CD14-positive monocyte (primary cell): ENCODE measurements around the gene TNFAIP8L2. TPM values are rescaled to one million over a fixed set of nuclear protein-coding genes. Genes with fewer than 3 reads are reported as not detected.

Experiments
- DNase-seq, 3 donors: peaks; one replicate each; pipeline ENCODE4 v3.0.0-alpha.2; 2011 to 2022
- H2AFZ ChIP-seq: 2 replicates; pipeline ENCODE4 v1.6.0; 2012; ENCODE audit warnings: mild to moderate bottlenecking, low read depth, low read length, inconsistent platforms; ENCODE audit not compliant: insufficient read depth, poor library complexity, severe bottlenecking
- H3K27ac ChIP-seq, 2 donors: 1 replicate in 1 of 2; 2 replicates in 1 of 2; pipeline ENCODE4 v1.5.1; 2012 to 2013; ENCODE audit warnings: low read length in 2 of 2, control low read depth in 1 of 2, inconsistent platforms in 1 of 2, low read depth in 1 of 2, mild to moderate bottlenecking in 1 of 2
- H3K27me3 ChIP-seq, 2 donors: one replicate each; pipeline versions ENCODE4 v1.6.0 to v1.6.1; 2011 to 2013; ENCODE audit warnings: low read length in 2 of 2; ENCODE audit not compliant: control insufficient read depth in 2 of 2, insufficient read depth in 2 of 2
- H3K36me3 ChIP-seq, 2 donors: replicated peaks in 1 of 2; 1 replicate in 1 of 2; 2 replicates in 1 of 2; pipeline versions ENCODE4 v1.5.1 to v1.6.1; 2012 to 2013; ENCODE audit warnings: low read length in 2 of 2, control low read depth in 1 of 2, inconsistent platforms in 1 of 2, mild to moderate bottlenecking in 1 of 2; ENCODE audit not compliant: insufficient read depth in 2 of 2, control insufficient read depth in 1 of 2
- H3K4me1 ChIP-seq, 2 donors: 1 replicate in 1 of 2; 2 replicates in 1 of 2; pipeline versions ENCODE4 v1.5.1 to v1.6.1; 2012 to 2013; ENCODE audit warnings: low read length in 2 of 2, control low read depth in 1 of 2, inconsistent platforms in 1 of 2, mild to moderate bottlenecking in 1 of 2, moderate library complexity in 1 of 2; ENCODE audit not compliant: insufficient read depth in 2 of 2, control insufficient read depth in 1 of 2
- H3K4me2 ChIP-seq: replicated peaks from 2 replicates; pipeline ENCODE3; 2012; ENCODE audit warnings: low read length, moderate library complexity, mild to moderate bottlenecking; ENCODE audit not compliant: poor library complexity, severe bottlenecking; ENCODE audit errors: extremely low read depth
- H3K4me3 ChIP-seq, 3 experiments: fragments of 200-600 bp in 1 of 3; sonication (generic) in 1 of 3; replicated peaks in 1 of 3; 1 replicate in 2 of 3; 2 replicates in 1 of 3; pipeline ENCODE4 v1.5.1; 2011 to 2013; ENCODE audit warnings: low read length in 3 of 3, mild to moderate bottlenecking in 3 of 3, control low read depth in 2 of 3, low read depth in 2 of 3, inconsistent platforms in 1 of 3, moderate library complexity in 1 of 3
- H3K79me2 ChIP-seq: 2 replicates; pipeline ENCODE4 v1.6.0; 2012; ENCODE audit warnings: mild to moderate bottlenecking, control low read depth, inconsistent platforms, low read length, moderate library complexity; ENCODE audit not compliant: insufficient read depth
- H3K9ac ChIP-seq: 2 replicates; pipeline ENCODE4 v1.6.0; 2017; ENCODE audit warnings: low read length, mild to moderate bottlenecking; ENCODE audit not compliant: insufficient read depth, poor library complexity, severe bottlenecking
- H3K9me3 ChIP-seq, 2 donors: replicated peaks in 1 of 2; 1 replicate in 1 of 2; 2 replicates in 1 of 2; pipeline versions ENCODE4 v1.5.1 to v1.6.1; 2012 to 2013; ENCODE audit warnings: low read length in 2 of 2, control low read depth in 1 of 2; ENCODE audit not compliant: control insufficient read depth in 1 of 2, insufficient read depth in 1 of 2
- H4K20me1 ChIP-seq: 2 replicates; pipeline ENCODE4 v1.6.0; 2012; ENCODE audit warnings: mild to moderate bottlenecking, low read length, control low read depth, moderate library complexity; ENCODE audit not compliant: insufficient read depth
- H3K27ac Mint-ChIP-seq, 7 donors: one replicate each; pipeline ENCODE4 v1.8.0; 2020; ENCODE audit warnings: mild to moderate bottlenecking in 7 of 7, mixed read lengths in 7 of 7, moderate library complexity in 6 of 7, inconsistent platforms in 2 of 7
- H3K27me3 Mint-ChIP-seq, 3 donors: one replicate each; pipeline ENCODE4 v1.8.0; 2021 to 2022; ENCODE audit warnings: low read depth in 3 of 3, mild to moderate bottlenecking in 3 of 3, mixed read lengths in 3 of 3, moderate library complexity in 3 of 3, inconsistent platforms in 1 of 3
- H3K36me3 Mint-ChIP-seq, 2 donors: one replicate each; pipeline ENCODE4 v1.8.0; 2020; ENCODE audit warnings: mixed read lengths in 2 of 2, inconsistent platforms in 1 of 2, mild to moderate bottlenecking in 1 of 2
- H3K4me1 Mint-ChIP-seq: one replicate; pipeline ENCODE4 v1.8.0; 2020; ENCODE audit warnings: mild to moderate bottlenecking, mixed read lengths
- H3K4me3 Mint-ChIP-seq, 2 donors: one replicate each; pipeline ENCODE4 v1.8.0; 2020; ENCODE audit warnings: mild to moderate bottlenecking in 2 of 2, mixed read lengths in 2 of 2, moderate library complexity in 1 of 2
- H3K9me3 Mint-ChIP-seq, 7 donors: one replicate each; pipeline ENCODE4 v1.8.0; 2020 to 2022; ENCODE audit warnings: mixed read lengths in 7 of 7, mild to moderate bottlenecking in 6 of 7, moderate library complexity in 6 of 7, inconsistent platforms in 2 of 7
- WGBS: methylation state at CpG from one replicate; pipeline ENCODE4 v1.1.5; 2013; ENCODE audit warnings: missing lambda C conversion rate; ENCODE audit not compliant: insufficient coverage; 5-methylcytosine and 5-hydroxymethylcytosine counted together
- intact Hi-C, 2 donors: fragments of 100-400 bp; cut with micrococcal nuclease; formaldehyde crosslinking; loops; one replicate each; pipeline versions ENCODE4 v1.15.0 to v1.15.1; 2023
- polyA plus RNA-seq, 3 donors: library from polyadenylated mRNA; depleted of rRNA in 1 of 3; unstranded in 2 of 3; stranded (reverse) in 1 of 3; fragments of 300-500 nt in 2 of 3; fragments of >200 nt in 1 of 3; fragmentation: Illumina TruSeq in 2 of 3; gene quantifications; 1 replicate in 2 of 3; 2 replicates in 1 of 3; pipeline ENCODE4 v1.2.3, GENCODE V29; 2012 to 2021
- TF ChIP-seq, protein P1 (sequence below): fragments of 200-600 bp; IDR thresholded peaks from one replicate; pipeline ENCODE4 v1.8.0; 2022; ENCODE audit warnings: antibody characterized with exemption, mild to moderate bottlenecking

Gene TNFAIP8L2
- polyA plus RNA-seq, 3 donors, result 50.3 to 104 (median 103) TPM

DNA sequence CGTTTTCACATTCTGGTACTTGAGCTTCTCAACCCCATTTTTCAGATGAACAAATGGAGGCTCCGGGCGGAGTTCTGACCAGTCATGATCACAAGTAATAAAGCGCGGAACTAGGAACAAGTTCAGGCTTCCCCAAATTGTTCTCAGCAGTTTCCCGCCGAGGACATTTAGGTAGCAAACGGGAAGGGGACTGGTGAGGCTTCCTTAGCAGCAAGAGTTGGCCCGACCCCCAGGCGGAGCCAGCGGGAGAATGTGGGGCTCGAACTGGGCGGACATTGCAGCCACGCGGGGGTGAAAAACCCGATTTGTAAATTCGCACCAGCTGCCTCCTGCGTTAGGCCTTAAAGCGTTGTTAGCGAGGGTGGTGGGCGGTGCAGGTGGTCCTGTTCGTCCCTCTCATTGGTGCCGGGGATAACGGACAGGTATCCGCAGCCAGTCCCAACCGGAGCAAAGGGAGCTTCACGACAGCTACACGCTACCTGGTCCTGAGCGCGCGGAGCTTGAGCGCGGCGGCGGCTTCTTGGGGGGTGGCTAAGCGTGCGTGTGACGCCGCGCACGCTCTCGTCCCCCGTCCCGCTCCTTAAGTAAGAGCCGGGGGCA is 25.4 kb upstream of the TNFAIP8L2 start:
- Histone ChIP-seq H3K27ac (no peak overlapping the region), H3K4me3 (peak overlapping the region; percentile 36 to 76 (median 38)), H3K9me3 (no peaks in the 10 kb centered on the region), H4K20me1 (no peaks in the 10 kb centered on the region), H3K9ac (peak overlapping the region; percentile 25), H3K79me2 (no peaks in the 10 kb centered on the region), H3K36me3 (no peaks in the 10 kb centered on the region), H3K4me2 (peak overlapping the region; percentile 81), H3K4me1 (peaks cover 14 to 16% of the 10 kb centered on the region in 2 donors), H3K27me3 (peaks cover 0 to 8% of the 10 kb centered on the region in 2 donors), H2AFZ (peak overlapping the region; percentile 93)
- TF ChIP-seq, protein P1, sequence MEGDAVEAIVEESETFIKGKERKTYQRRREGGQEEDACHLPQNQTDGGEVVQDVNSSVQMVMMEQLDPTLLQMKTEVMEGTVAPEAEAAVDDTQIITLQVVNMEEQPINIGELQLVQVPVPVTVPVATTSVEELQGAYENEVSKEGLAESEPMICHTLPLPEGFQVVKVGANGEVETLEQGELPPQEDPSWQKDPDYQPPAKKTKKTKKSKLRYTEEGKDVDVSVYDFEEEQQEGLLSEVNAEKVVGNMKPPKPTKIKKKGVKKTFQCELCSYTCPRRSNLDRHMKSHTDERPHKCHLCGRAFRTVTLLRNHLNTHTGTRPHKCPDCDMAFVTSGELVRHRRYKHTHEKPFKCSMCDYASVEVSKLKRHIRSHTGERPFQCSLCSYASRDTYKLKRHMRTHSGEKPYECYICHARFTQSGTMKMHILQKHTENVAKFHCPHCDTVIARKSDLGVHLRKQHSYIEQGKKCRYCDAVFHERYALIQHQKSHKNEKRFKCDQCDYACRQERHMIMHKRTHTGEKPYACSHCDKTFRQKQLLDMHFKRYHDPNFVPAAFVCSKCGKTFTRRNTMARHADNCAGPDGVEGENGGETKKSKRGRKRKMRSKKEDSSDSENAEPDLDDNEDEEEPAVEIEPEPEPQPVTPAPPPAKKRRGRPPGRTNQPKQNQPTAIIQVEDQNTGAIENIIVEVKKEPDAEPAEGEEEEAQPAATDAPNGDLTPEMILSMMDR, result no peak
- DNase-seq, result peak; percentile 39 to 53 (median 41)
- 2% methylated on average over 44 of the region's 45 CpGs for WGBS
- Mint-ChIP-seq H3K36me3 (no peaks in the 10 kb centered on the region), H3K9me3 (peaks cover 0 to 1% (median 0%) of the 10 kb centered on the region in 7 donors), H3K27me3 (peaks cover 8 to 14% (median 8%) of the 10 kb centered on the region in 3 donors), H3K4me1 (peaks cover 15% of the 10 kb centered on the region), H3K4me3 (peak overlapping the region; percentile 80 to 88), H3K27ac (peak overlapping the region in 1 of 7 donors; percentile 40)
- intact Hi-C loops, result no loop called here

DNA sequence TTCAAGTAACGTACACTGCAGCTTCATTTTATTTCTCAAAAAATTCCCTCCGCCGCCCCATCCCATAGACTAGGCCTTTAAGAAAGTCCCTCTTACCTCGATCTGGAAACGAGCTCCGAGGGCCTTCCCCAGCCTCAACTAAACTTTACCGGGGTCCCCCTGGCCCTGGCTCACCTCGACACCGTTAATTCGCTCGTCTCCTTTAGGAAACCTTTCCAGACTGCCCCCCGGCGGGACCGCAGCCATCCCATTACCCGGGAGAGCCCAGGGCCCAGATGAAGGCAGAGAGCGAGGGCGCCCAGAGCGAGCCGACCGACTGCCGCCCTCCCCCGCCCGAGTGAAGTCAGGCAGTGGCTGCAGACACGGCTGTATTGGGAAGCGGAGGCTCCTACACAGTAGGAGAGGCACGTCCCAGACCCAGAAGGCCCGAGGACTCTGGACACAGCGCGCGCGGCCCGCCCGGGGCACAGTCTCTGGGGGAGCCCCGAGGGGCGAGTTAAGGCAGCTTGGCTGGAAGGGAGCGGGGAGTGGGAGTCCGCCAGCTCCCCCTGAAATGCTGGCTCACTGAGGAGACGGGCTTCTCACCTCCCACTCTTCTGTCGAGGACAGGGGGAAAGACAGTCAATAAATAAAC is 24.6 kb upstream of the TNFAIP8L2 start:
- WGBS, result 82% methylated on average over 37 of the region's 39 CpGs
- Mint-ChIP-seq H3K27me3 (peaks cover 8 to 14% (median 8%) of the 10 kb centered on the region in 3 donors), H3K36me3 (no peaks in the 10 kb centered on the region), H3K9me3 (peaks cover 0 to 3% (median 0%) of the 10 kb centered on the region in 7 donors), H3K4me1 (peaks cover 15% of the 10 kb centered on the region), H3K4me3 (peak overlapping the region; percentile 80 to 88), H3K27ac (no peak overlapping the region)
- Histone ChIP-seq H3K79me2 (no peaks in the 10 kb centered on the region), H3K4me1 (peaks cover 14 to 16% of the 10 kb centered on the region in 2 donors), H3K9ac (peak overlapping the region; percentile 25), H3K4me2 (peak overlapping the region; percentile 81), H2AFZ (peak overlapping the region; percentile 93), H4K20me1 (no peaks in the 10 kb centered on the region), H3K9me3 (no peaks in the 10 kb centered on the region), H3K36me3 (no peaks in the 10 kb centered on the region), H3K27ac (no peak overlapping the region), H3K4me3 (peak overlapping the region in 2 of 3 experiments; percentile 38 to 76), H3K27me3 (peaks cover 0 to 8% of the 10 kb centered on the region in 2 donors)
- intact Hi-C loops, result no loop called here
- DNase-seq, result no peak
- TF ChIP-seq, protein P1, result no peak
